GM21825 (cell line): Measurements from ENCODE around the gene GPR37.

Source experiments
- ATAC-seq: cut with Tn5 transposase; IDR thresholded peaks from one replicate; pipeline ENCODE4 v1.9.1; 2021; ENCODE audit warnings: mild to moderate bottlenecking, moderate library complexity; ENCODE audit not compliant: unreplicated experiment

GPR37 gene

DNA sequence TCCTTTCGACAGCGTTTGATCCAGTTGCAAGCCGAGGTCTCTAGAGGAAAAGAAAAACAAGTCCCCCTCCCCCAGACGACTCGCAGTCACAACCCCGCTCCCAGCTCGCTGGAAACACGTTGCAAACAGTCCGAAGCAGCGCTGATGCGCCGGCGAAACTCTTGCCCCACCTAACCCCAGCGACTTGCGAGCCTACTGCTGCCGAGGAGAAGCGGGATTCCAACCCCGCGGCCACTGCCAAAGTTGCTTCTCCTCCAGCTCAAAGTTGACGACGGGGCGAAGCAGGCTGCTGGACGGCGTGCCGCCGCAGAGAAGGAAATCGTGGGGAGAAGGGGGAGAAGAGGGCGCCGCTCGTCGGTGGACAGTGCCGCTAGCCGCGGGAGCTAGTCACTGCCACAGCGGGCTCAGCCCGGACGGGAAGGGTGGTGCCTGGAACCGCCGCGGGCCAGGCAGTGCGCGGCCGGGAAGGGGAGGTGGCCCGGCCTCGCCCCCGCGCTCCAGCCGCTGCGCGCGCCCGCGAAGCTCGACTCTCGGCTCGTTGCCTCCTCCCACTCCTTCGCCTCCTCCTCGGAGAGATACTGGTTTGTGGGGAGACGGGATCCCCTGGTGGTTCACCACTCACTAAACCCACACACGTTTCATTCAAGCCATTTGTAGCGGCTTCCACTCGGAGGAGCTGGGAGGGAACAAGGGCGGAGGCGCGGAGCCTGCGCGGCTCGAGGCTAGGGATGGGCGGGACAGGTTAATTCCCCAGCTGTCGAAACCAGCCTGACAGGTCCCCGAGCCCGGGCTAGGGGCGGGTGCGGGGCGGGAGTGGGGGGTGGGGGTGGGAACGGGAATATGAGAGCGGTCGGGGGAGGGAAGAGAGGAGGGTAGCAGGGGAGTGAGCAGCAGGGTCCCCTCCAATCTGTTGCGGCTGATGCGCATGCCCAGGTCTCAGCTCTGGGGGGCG, at the start of gene GPR37:
Gene GPR37, minus strand, starts transcription at position 392 of the 952 bp plus-strand sequence. CDS start 816 bp downstream, outside the sequence.
- peak; percentile 75 for ATAC-seq

DNA sequence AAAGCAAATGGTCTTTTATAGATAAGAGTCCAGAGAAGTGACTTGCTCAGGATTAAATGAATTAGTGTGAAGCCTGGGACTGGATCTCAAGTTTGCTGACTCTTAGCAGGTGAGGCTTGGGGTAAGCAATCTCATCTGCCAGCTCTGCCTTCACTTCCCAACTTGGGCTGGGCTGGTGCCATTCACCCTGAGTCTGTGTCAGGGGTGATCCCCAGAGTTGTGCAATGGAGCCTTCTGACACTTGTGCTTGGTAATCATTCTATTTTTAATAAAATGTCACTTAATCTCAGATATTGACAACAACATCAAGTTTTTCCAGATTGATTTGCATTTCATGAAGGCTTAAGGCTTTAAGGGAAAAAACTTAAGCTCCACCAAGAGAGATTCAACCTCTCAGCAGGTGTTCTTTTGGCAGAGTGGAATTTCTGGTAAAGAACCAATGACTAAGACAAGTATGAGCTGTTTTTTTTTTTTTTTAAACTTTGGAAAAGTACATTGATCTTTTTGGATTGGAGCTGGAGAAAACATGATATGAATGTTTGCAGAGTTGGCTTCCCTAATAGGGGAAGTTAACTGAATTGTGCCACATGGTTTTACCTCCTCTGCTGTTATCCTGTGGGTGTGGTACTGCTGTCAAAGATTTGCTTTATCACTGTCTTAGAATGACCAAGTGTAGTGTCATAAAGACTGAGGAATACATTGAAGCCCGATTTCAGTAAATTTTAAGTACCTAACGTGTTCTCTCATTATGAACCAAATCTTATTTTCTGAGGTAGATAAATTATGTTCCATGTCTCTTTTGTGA, 48.6 kb upstream of the GPR37 start:
- ATAC-seq: no peak

DNA sequence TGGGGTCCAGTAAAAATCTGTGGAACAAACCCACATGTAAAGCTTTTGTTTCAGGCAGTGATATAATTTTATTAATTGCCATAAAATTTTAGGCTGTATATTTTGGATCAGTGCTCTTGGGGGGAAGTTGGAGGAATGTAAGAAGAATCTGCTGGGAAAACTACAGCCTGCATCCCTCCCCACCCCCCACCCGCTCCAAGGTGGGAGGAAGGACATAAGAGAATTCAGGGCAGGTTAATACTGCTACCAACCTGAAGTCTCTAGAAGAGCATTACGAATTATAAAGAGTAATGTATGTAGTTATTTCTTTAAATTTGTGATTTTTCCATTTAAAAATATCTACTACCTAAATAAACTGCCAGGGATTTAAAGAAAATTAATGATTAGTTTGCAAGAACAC, 47.2 kb upstream of the GPR37 start:
- ATAC-seq: no peak

GRCh38 chr7:124811341-124811740, 45.7 kb upstream of the GPR37 start:
- no peak for ATAC-seq

GRCh38 chr7:124810605-124811004, 45.0 kb upstream of the GPR37 start:
- no peak for ATAC-seq

GRCh38 chr7:124808206-124808605, 42.6 kb upstream of the GPR37 start:
- ATAC-seq: no peak

- ATAC-seq: no peak
These were observed 35.8 kb upstream of the GPR37 start for GRCh38 chr7:124801330-124801895.

GRCh38 chr7:124800386-124800785, 34.8 kb upstream of the GPR37 start:
- ATAC-seq: no peak

DNA sequence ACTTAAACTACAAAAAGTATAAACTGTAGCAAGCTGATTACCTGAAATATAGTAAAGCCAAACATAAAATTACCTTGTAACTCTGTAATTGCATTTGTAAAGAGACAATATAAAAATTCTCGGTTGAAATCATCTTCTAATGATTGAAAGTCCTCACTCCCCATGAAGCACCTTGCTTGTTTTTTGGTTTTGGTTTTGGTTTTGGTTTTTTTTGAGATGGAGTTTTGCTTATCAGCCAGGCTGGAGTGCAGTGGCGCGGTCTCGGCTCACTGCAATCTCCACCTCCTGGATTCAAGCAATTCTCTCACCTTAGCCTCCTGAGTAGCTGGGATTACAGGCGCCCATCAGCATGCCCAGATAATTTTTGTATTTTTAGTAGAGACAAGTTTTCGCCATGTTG, 33.9 kb upstream of the GPR37 start:
- ATAC-seq: no peak

DNA sequence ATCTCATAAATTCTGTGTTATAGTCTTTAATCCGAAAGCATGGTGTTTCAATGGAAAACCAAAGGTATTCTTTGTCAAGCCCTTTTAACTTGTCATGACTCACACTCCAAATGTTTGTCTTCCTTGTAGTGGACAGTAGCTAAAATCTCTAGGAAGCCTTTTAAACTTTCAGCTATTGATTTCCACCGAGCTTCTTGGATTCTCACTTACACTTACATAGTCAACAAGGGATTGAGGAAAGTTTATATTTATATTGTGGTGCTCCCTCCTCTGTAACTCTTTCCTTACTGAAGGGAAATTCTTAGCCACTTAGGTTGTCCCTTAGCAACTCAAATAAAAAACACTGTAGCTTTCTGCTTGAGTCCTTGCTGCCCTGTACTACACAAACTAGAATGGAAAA, 31.2 kb upstream of the GPR37 start:
- no peak for ATAC-seq

DNA sequence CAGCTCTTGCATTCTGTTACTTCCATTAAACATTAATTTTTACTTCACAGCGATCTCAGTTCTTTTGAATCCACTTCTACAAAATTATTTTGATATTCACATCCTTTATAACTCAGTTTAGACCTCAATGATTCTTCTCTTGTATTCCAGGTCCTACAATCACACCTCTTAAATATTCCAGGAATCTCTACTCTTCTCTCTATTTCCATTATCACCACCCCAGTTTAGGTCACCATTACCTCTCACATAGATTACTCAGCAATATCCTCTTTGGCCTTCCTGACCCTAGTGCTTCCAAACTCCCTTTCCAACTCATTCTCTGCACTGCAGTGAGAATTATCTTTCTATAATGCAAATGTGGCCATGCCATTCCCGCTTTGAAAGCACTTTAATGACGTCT, 27.1 kb upstream of the GPR37 start:
- no peak for ATAC-seq

- no peak for ATAC-seq
These were observed 26.4 kb upstream of the GPR37 start for GRCh38 chr7:124792002-124792401.

GRCh38 chr7:124791426-124791825, 25.8 kb upstream of the GPR37 start:
- no peak for ATAC-seq

GRCh38 chr7:124790645-124791044, 25.1 kb upstream of the GPR37 start:
- no peak for ATAC-seq

- no peak for ATAC-seq
These were observed 20.4 kb upstream of the GPR37 start for GRCh38 chr7:124785994-124786393.

DNA sequence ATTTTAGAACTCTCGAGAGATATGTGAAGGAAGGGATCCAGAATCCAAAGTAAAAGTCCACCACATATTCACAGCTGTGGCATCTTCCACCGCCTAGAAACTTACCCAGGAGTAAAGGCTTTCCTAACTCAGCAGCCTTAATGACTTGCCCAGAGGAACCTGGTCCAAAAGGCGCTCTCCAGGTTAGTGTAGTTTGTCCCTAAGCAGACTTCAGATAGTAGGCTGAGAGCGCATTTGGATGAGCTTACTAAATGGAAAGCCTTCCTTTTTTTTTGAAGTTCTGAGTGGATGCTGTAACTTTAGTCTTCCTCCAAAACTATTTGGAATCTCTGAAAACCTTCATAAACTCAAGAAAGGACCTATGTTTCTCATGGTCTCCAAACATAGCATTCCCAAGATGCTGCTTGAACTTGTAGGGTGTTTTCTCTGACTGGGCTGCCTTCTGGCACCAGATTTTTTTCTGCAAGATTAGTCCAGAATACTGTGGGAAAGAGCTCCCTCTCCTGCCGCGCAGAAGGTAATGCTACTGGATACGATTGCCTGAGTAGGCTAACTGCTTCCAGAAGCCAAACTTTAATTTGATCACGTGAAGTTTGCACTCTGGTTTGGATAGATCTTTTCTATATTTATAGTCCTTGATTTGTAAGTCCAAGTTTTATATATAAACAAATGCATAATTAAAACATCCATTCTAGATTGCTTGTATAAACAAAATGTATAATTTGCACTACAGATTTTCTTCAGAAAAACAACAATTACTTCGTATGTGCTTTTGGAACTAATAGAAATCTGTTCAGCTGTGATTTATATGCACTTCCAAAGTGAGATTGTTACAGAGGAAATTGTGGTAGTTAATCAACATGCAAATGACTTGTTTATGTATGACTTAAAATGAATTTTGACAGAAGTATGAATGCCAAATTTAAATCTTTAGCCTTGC, 19.6 kb upstream of the GPR37 start:
- peak; percentile 88 for ATAC-seq

- ATAC-seq: no peak
These were observed 17.7 kb upstream of the GPR37 start for GRCh38 chr7:124783271-124783670.

DNA sequence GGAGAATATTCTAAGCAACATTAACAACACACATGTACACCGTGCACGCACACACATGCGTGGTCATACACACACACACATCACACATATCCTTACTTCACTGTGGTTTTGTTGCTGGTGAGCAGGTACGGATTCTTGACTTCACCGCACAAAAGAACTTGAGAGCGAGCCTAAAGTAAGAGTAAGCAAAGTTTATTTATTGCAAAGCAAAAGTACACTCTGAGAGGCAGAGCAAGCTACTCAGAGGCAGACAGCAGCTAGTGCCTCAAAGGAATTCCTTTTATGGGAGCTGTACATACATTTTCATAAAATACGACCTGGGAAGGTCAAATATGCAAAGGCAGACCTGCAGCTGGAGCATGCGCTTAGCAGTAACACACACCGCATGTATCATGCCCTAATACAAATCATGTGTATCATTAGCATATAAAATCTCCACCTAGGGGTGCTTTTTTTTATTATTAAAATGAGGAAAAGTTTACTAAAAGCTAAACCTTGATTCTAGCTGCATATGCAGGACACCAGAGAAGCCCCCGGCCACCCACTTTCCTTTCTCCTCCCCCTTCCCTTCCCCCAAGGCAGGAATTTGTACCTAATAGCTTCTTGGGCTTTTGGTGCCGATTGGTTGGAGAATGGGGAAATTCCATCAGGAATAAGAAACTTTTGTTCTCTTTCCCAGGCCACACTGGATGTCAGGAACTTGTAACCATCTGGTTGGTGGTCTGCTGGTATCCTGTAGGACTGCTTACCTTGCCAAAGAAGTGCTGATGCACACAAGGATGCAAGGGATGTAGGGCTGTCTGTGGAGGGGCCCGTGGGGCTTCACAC, 16.5 kb upstream of the GPR37 start:
- ATAC-seq: no peak

DNA sequence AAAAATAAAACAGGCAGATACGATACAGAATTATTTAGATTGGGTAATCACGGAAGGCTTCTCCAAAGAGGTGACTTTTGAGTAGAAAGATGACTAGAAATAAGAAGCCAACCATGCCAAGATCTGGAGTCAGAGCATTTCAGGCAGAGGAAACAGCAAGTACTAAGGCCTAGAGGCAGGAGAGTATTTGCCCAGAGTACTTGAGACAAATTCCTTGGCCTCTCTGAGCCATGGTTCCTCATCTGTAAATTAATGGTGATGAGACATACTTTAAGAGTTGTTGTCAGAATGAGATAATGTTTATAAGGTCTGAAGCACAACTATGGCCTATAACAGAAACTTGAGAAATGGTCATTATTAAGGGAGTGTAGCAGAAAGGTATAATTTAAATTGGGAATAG, 15.8 kb upstream of the GPR37 start:
- ATAC-seq: no peak

GRCh38 chr7:124780608-124781007, 15.0 kb upstream of the GPR37 start:
- ATAC-seq: no peak
